Ascending aorta (tissue), 2 donors: ENCODE data around the gene CASP1. TPM values are rescaled to one million over a fixed set of nuclear protein-coding genes. Genes with fewer than 3 reads are reported as not detected.

Experiments used
- DNase-seq, 2 donors: peaks; one replicate each; pipeline ENCODE4 v3.0.0-alpha.2; 2019; ENCODE audit warnings: low spot score in 2 of 2
- H3K27ac ChIP-seq, 2 donors: fragments of 200-600 bp; sonication (generic); one replicate each; pipeline ENCODE4 v1.5.1; 2016 to 2017; ENCODE audit warnings: mild to moderate bottlenecking in 1 of 2
- H3K27me3 ChIP-seq: fragments of 200-600 bp; sonication (generic); one replicate; pipeline ENCODE4 v1.5.1; 2017
- H3K36me3 ChIP-seq, 2 donors: fragments of 200-600 bp; sonication (generic); one replicate each; pipeline ENCODE4 v1.5.1; 2016
- H3K4me1 ChIP-seq, 2 donors: fragments of 200-600 bp; sonication (generic); one replicate each; pipeline ENCODE4 v1.5.1; 2016 to 2017; ENCODE audit warnings: mild to moderate bottlenecking in 1 of 2
- H3K4me3 ChIP-seq, 2 donors: fragments of 200-600 bp; sonication (generic); one replicate each; pipeline ENCODE4 v1.5.1; 2016 to 2017; ENCODE audit warnings: mild to moderate bottlenecking in 1 of 2
- H3K9me3 ChIP-seq, 2 donors: fragments of 200-600 bp; sonication (generic); one replicate each; pipeline ENCODE4 v1.5.1; 2016
- intact Hi-C: fragments of 100-400 bp; cut with DNase I; formaldehyde crosslinking; loops from one replicate; pipeline ENCODE4 v1.15.1; 2023
- total RNA-seq: library from RNA; depleted of rRNA; stranded (reverse); fragments of >200 nt; gene quantifications from one replicate; pipeline ENCODE4 v1.1.0, GENCODE V29; 2016
- TF ChIP-seq, protein P1 (sequence below), 3 experiments: fragments of 200-600 bp in 2 of 3; fragments of 450-650 bp in 1 of 3; sonication (generic) in 2 of 3; IDR thresholded peaks; one replicate each; pipeline ENCODE4 v1.5.1; 2016 to 2019; ENCODE audit warnings: antibody characterized with exemption in 3 of 3, mild to moderate bottlenecking in 1 of 3, moderate library complexity in 1 of 3

The CASP1 gene
- total RNA-seq, 1 donor from 2014 or later: not detected

DNA sequence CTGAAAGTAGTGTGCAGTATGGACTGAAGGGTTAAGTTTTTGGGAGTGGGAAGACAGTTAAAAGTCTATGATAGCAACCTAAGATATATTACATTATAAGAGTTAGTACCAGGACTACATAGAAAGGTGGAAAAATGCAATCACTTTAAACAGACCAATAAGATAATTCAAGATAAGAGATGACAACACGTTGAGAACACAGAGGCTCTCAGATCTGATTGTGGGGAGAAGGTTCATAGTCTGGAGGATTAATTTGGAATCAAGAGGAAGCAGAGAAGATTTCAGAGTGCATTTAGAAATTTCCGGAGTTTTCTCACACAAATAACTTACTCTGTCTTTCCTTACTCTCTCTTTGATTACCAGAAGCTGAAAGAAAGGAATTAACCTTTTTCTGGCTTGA lies 12.4 kb downstream of the CASP1 start:
- H3K27me3 ChIP-seq: no peaks in the 10 kb centered on the region
- TF ChIP-seq, protein P1, sequence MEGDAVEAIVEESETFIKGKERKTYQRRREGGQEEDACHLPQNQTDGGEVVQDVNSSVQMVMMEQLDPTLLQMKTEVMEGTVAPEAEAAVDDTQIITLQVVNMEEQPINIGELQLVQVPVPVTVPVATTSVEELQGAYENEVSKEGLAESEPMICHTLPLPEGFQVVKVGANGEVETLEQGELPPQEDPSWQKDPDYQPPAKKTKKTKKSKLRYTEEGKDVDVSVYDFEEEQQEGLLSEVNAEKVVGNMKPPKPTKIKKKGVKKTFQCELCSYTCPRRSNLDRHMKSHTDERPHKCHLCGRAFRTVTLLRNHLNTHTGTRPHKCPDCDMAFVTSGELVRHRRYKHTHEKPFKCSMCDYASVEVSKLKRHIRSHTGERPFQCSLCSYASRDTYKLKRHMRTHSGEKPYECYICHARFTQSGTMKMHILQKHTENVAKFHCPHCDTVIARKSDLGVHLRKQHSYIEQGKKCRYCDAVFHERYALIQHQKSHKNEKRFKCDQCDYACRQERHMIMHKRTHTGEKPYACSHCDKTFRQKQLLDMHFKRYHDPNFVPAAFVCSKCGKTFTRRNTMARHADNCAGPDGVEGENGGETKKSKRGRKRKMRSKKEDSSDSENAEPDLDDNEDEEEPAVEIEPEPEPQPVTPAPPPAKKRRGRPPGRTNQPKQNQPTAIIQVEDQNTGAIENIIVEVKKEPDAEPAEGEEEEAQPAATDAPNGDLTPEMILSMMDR (IDR thresholded peaks at IDR 0.05): no peak
- no peak overlapping the region for H3K27ac ChIP-seq
- H3K9me3 ChIP-seq: no peaks in the 10 kb centered on the region
- H3K36me3 ChIP-seq: no peaks in the 10 kb centered on the region
- no peak for DNase-seq
- H3K4me1 ChIP-seq: no peaks in the 10 kb centered on the region
- intact Hi-C loops: no loop called here
- H3K4me3 ChIP-seq: no peak overlapping the region

DNA sequence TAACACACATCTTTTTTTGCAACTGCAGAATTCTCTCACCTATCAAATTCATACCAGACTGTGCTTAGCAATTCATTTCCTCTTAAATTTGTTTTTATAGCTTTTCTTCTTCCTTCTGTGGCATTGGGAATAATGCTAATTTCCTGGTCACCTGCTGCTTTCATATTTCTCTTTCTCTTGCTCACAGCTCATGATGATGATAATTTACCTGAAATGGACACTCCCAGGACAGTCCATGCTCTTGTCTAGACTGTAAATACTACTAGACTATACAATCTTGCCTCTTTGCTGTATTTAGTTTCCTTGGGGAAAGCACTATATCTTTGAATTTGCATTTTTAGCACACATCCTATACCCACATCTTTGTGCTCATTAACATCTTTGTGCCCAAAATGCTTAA lies 27.5 kb downstream of the CASP1 start:
- TF ChIP-seq, protein P1 (IDR thresholded peaks at IDR 0.05): no peak
- Histone ChIP-seq H3K4me3 (no peak overlapping the region), H3K4me1 (no peaks in the 10 kb centered on the region), H3K27ac (no peak overlapping the region), H3K9me3 (no peaks in the 10 kb centered on the region), H3K27me3 (no peaks in the 10 kb centered on the region), H3K36me3 (no peaks in the 10 kb centered on the region)
- DNase-seq: no peak
- intact Hi-C loops: no loop called here

DNA sequence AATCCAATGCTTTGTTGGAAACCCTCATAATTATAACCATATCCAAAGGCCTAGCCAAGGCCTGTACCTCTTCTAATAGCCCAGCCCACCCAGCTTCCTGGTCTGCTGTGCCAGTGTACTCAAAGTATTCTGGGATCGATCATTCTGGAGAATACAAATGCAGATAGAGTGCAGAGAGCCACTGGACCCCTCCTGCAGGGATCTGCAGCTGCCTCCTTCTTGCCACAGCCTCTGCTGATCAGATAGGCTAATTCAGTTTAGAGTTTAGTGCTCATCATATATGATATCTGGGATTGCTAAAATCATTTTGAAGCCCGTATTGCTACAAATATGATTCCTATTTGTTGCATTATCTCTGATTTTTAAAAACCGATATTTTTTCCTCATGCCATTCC lies 29.5 kb downstream of the CASP1 start:
- no peaks in the 10 kb centered on the region for H3K9me3 ChIP-seq
- H3K27me3 ChIP-seq: no peaks in the 10 kb centered on the region
- TF ChIP-seq, protein P1 (IDR thresholded peaks at IDR 0.05): no peak
- H3K4me1 ChIP-seq: no peaks in the 10 kb centered on the region
- H3K27ac ChIP-seq: no peak overlapping the region
- intact Hi-C loops: no loop called here
- no peaks in the 10 kb centered on the region for H3K36me3 ChIP-seq
- no peak for DNase-seq
- no peak overlapping the region for H3K4me3 ChIP-seq

DNA sequence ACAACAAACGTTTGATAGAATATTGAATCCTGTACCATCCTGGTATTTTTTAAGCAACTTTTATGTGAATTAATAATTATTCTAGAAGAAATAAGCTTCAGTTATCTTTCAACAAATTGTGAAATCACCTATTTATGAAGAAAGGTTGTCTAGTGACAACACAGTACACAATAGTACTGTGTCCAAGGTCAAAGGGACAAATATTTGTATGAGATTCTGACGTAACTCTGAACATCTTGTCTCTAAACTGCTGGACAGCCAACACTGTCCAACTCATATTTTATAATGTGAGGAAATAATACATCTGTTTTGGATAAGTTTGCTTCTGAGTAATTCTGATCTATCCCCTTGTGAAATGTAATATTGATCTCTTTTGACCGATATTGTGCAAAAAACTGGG lies 30.9 kb downstream of the CASP1 start:
- DNase-seq: no peak
- Histone ChIP-seq H3K9me3 (no peaks in the 10 kb centered on the region), H3K36me3 (no peaks in the 10 kb centered on the region), H3K27ac (no peak overlapping the region), H3K4me1 (no peaks in the 10 kb centered on the region), H3K4me3 (no peak overlapping the region), H3K27me3 (no peaks in the 10 kb centered on the region)
- intact Hi-C loops: no loop called here
- TF ChIP-seq, protein P1 (IDR thresholded peaks at IDR 0.05): no peak

DNA sequence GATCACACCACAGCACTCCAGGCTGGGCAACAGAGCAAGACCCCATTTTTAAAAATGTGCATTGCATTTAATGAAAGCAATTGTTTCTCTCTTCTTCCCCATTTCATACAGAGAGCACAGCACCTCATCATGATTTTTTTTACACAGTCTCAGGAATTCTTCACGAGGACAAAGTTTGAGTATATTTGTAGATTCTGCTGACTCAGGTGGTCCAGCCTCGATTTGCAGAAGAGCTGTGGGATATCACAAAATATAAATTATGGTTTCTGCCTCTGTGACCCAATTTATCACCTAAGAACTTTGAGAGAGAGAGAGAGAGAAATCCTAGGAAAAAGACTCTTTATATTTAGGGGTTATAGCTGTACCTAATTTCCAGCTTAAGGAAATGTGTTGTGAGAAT lies 31.8 kb downstream of the CASP1 start:
- TF ChIP-seq, protein P1 (IDR thresholded peaks at IDR 0.05): no peak
- no peak for DNase-seq
- Histone ChIP-seq H3K4me1 (no peaks in the 10 kb centered on the region), H3K27me3 (no peaks in the 10 kb centered on the region), H3K27ac (no peak overlapping the region), H3K4me3 (no peak overlapping the region), H3K36me3 (no peaks in the 10 kb centered on the region), H3K9me3 (no peaks in the 10 kb centered on the region)
- intact Hi-C loops: no loop called here

DNA sequence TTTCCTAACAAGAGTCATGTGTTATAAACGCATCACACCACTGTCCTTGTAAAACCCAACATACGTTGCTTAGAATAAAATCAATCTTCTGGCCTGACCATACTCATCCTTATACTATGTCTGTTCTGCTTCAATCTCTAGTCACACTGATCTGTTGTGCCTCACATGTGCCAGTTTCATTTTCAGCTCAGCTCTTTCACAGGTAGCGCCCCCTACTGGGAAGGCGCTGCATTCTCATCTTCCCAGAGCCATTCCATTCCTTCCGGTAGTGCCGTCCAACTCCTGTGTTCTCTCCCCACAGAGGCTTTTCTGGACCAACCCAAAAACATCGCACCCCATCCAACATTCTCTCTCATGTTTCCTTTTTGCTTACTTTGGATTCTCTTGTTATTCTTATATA lies 34.1 kb downstream of the CASP1 start:
- TF ChIP-seq, protein P1 (IDR thresholded peaks at IDR 0.05): peak in 2 of 3 experiments; percentile 18 to 40
- Histone ChIP-seq H3K9me3 (no peaks in the 10 kb centered on the region), H3K27me3 (no peaks in the 10 kb centered on the region), H3K27ac (no peak overlapping the region), H3K4me1 (no peaks in the 10 kb centered on the region), H3K4me3 (no peak overlapping the region), H3K36me3 (no peaks in the 10 kb centered on the region)
- intact Hi-C loops: no loop called here
- no peak for DNase-seq
